H1 (cell line): ENCODE data around the gene PPAN. TPM values are rescaled to one million over a fixed set of nuclear protein-coding genes. Genes with fewer than 3 reads are reported as not detected.

Source experiments
- CTCF ChIA-PET: fragments of 300-600 bp; sonication (Branson Sonifier 250); formaldehyde crosslinking; loops from one replicate; lab custom pipeline; 2021; ENCODE audit not compliant: partially characterized antibody; lab: Charles Lee
- POLR2A ChIA-PET: fragments of 300-600 bp; sonication (Branson Sonifier 250); formaldehyde crosslinking; loops from one replicate; lab custom pipeline; 2021; ENCODE audit warnings: inconsistent platforms; ENCODE audit not compliant: partially characterized antibody; lab: Charles Lee
- DNase-seq, 2 experiments: peaks; one replicate each; pipeline versions ENCODE4 v3.0.0 to v3.0.0-alpha.2; 2010 to 2022; ENCODE audit warnings: low spot score in 2 of 2, low read depth in 1 of 2, mixed read lengths in 1 of 2
- FAIRE-seq: peaks from 2 replicates; lab custom pipeline; 2011; peaks lifted over from hg19 to GRCh38; lab: Jason Lieb, UNC
- H2AFZ ChIP-seq: 2 replicates; pipeline ENCODE4 v1.8.1; 2012; ENCODE audit warnings: low read length, inconsistent platforms
- H2AK5ac ChIP-seq: 2 replicates; pipeline ENCODE4 v1.6.1; 2013; ENCODE audit warnings: low read depth, low read length
- H2BK120ac ChIP-seq: replicated peaks from 2 replicates; pipeline ENCODE3; 2013; ENCODE audit warnings: low read depth, low read length, inconsistent platforms
- H2BK12ac ChIP-seq: 2 replicates; pipeline ENCODE4 v1.6.1; 2013; ENCODE audit warnings: low read depth, low read length
- H2BK15ac ChIP-seq: 2 replicates; pipeline ENCODE4 v1.6.1; 2013; ENCODE audit warnings: low read length
- H2BK20ac ChIP-seq: 2 replicates; pipeline ENCODE4 v1.6.1; 2013; ENCODE audit warnings: low read length
- H2BK5ac ChIP-seq: 2 replicates; pipeline ENCODE4 v1.6.1; 2013; ENCODE audit warnings: low read depth, low read length
- H3K14ac ChIP-seq: 2 replicates; pipeline ENCODE4 v1.6.1; 2013; ENCODE audit warnings: inconsistent platforms; ENCODE audit not compliant: insufficient read length
- H3K18ac ChIP-seq: 2 replicates; pipeline ENCODE4 v1.6.1; 2013; ENCODE audit warnings: low read length; ENCODE audit errors: extremely low read depth
- H3K23ac ChIP-seq: 2 replicates; pipeline ENCODE4 v1.6.1; 2013; ENCODE audit warnings: inconsistent platforms; ENCODE audit not compliant: insufficient read length
- H3K23me2 ChIP-seq: 2 replicates; pipeline ENCODE4 v1.6.1; 2013; ENCODE audit warnings: low read depth, low read length
- H3K27ac ChIP-seq: 2 replicates; pipeline ENCODE4 v1.6.1; 2011; ENCODE audit warnings: low read depth, low read length, inconsistent platforms
- H3K27me3 ChIP-seq, 4 experiments: replicated peaks in 1 of 4; 1 replicate in 1 of 4; 2 replicates in 3 of 4; pipeline versions ENCODE4 v1.6.1 to v1.8.1; 2011 to 2013; ENCODE audit warnings: low read length in 3 of 4, mild to moderate bottlenecking in 3 of 4, inconsistent platforms in 2 of 4, mixed read lengths in 2 of 4, moderate library complexity in 1 of 4; ENCODE audit not compliant: control insufficient read depth in 3 of 4, insufficient read depth in 3 of 4; ENCODE audit errors: extremely low read depth in 1 of 4
- H3K36me3 ChIP-seq, 4 experiments: 2 replicates each; pipeline versions ENCODE4 v1.6.1 to v1.8.1; 2011 to 2013; ENCODE audit warnings: mild to moderate bottlenecking in 4 of 4, low read length in 3 of 4, moderate library complexity in 2 of 4, control low read depth in 1 of 4, inconsistent platforms in 1 of 4; ENCODE audit not compliant: insufficient read depth in 4 of 4, control insufficient read depth in 2 of 4
- H3K4ac ChIP-seq: replicated peaks from 2 replicates; pipeline ENCODE3; 2013; ENCODE audit warnings: low read length, low read depth, mixed read lengths, inconsistent platforms; ENCODE audit not compliant: insufficient read length
- H3K4me1 ChIP-seq, 4 experiments: replicated peaks in 1 of 4; 1 replicate in 1 of 4; 2 replicates in 3 of 4; pipeline versions ENCODE4 v1.6.1 to v1.8.1; 2011 to 2013; ENCODE audit warnings: low read length in 3 of 4, inconsistent platforms in 2 of 4, mixed read lengths in 1 of 4; ENCODE audit not compliant: insufficient read depth in 4 of 4, control insufficient read depth in 3 of 4
- H3K4me2 ChIP-seq, 2 experiments: 2 replicates each; pipeline versions ENCODE4 v1.6.1 to v1.8.1; 2011 to 2013; ENCODE audit warnings: low read depth in 2 of 2, low read length in 2 of 2, control low read depth in 1 of 2, inconsistent platforms in 1 of 2, mild to moderate bottlenecking in 1 of 2; ENCODE audit not compliant: insufficient read depth in 1 of 2
- H3K4me3 ChIP-seq, 4 experiments: fragments of 200-600, 300-600 bp in 1 of 4; sonication (generic), shearing (Covaris generic), sonication (Bioruptor Twin) in 1 of 4; 2 replicates each; pipeline versions ENCODE4 v1.5.1 to v1.8.1; 2011 to 2016; ENCODE audit warnings: low read length in 4 of 4, low read depth in 3 of 4, control low read depth in 2 of 4, inconsistent platforms in 2 of 4, mild to moderate bottlenecking in 2 of 4, mixed read lengths in 1 of 4, moderate library complexity in 1 of 4; ENCODE audit not compliant: insufficient read depth in 2 of 4; ENCODE audit errors: extremely low read depth in 1 of 4
- H3K56ac ChIP-seq: replicated peaks from 2 replicates; pipeline ENCODE3; 2013; ENCODE audit warnings: low read depth, mild to moderate bottlenecking, mixed read lengths, low read length, inconsistent platforms; ENCODE audit not compliant: insufficient read length
- H3K79me1 ChIP-seq: 2 replicates; pipeline ENCODE4 v1.6.1; 2013; ENCODE audit warnings: low read depth, low read length, control low read depth
- H3K79me2 ChIP-seq, 2 experiments: 2 replicates each; pipeline versions ENCODE4 v1.6.1 to v1.8.1; 2012 to 2013; ENCODE audit warnings: low read length in 2 of 2, mild to moderate bottlenecking in 2 of 2, inconsistent platforms in 1 of 2; ENCODE audit not compliant: insufficient read depth in 2 of 2, control insufficient read depth in 1 of 2
- H3K9ac ChIP-seq, 4 experiments: replicated peaks in 1 of 4; 1 replicate in 1 of 4; 2 replicates in 3 of 4; pipeline versions ENCODE4 v1.6.1 to v1.8.1; 2011 to 2013; ENCODE audit warnings: low read depth in 3 of 4, low read length in 3 of 4, control low read depth in 2 of 4, mild to moderate bottlenecking in 2 of 4, moderate library complexity in 2 of 4, inconsistent platforms in 1 of 4; ENCODE audit errors: extremely low read depth in 1 of 4
- H3K9me3 ChIP-seq, 2 experiments: 2 replicates each; pipeline versions ENCODE4 v1.6.1 to v1.8.1; 2012 to 2013; ENCODE audit warnings: mild to moderate bottlenecking in 2 of 2, moderate library complexity in 2 of 2, control low read depth in 1 of 2, inconsistent platforms in 1 of 2, low read depth in 1 of 2, low read length in 1 of 2, mixed read lengths in 1 of 2; ENCODE audit not compliant: insufficient read depth in 2 of 2
- H4K20me1 ChIP-seq, 2 experiments: replicated peaks in 1 of 2; 2 replicates each; pipeline versions ENCODE3 to v1.8.1; 2011 to 2013; ENCODE audit warnings: inconsistent platforms in 2 of 2, low read length in 2 of 2, mild to moderate bottlenecking in 1 of 2; ENCODE audit not compliant: insufficient read depth in 2 of 2, control insufficient read depth in 1 of 2
- H4K5ac ChIP-seq: 2 replicates; pipeline ENCODE4 v1.6.1; 2013; ENCODE audit warnings: low read length, low read depth, mixed read lengths, inconsistent platforms; ENCODE audit not compliant: insufficient read length
- H4K8ac ChIP-seq: 2 replicates; pipeline ENCODE4 v1.8.0; 2013; ENCODE audit warnings: mild to moderate bottlenecking, moderate library complexity, low read length, inconsistent platforms; ENCODE audit not compliant: insufficient read depth; ENCODE audit errors: extremely low read depth
- H4K91ac ChIP-seq: replicated peaks from 2 replicates; pipeline ENCODE3; 2013; ENCODE audit warnings: low read length, mixed read lengths, inconsistent platforms; ENCODE audit not compliant: insufficient read length
- POLR2AphosphoS5 ChIP-seq: IDR thresholded peaks from 2 replicates; pipeline ENCODE4 v1.6.1; 2011; ENCODE audit warnings: low read depth, low read length
- SIRT6 ChIP-seq: IDR thresholded peaks from one replicate; pipeline ENCODE4 v1.7.1; 2012; ENCODE audit warnings: low read length, inconsistent platforms
- WGBS, 2 experiments: shearing (Covaris generic) in 1 of 2; methylation state at CpG; one replicate each; pipeline versions ENCODE4 v1.1.6 to v1.1.7; 2013 to 2015; ENCODE audit warnings: low lambda C conversion rate in 2 of 2, mixed read lengths in 2 of 2, inconsistent platforms in 1 of 2, low coverage in 1 of 2, missing lambda C conversion rate in 1 of 2; ENCODE audit not compliant: insufficient replicate concordance in 2 of 2, insufficient coverage in 1 of 2, insufficient read length in 1 of 2; ENCODE audit errors: extremely low coverage in 1 of 2, missing lambda C conversion rate in 1 of 2; 5-methylcytosine and 5-hydroxymethylcytosine counted together
- polyA plus RNA-seq, 7 experiments: library from polyadenylated mRNA; depleted of rRNA in 3 of 7; stranded (reverse) in 5 of 7; unstranded in 2 of 7; fragments of >200 nt in 5 of 7; fragments of 200-250 nt in 2 of 7; gene quantifications; 1 replicate in 5 of 7; 2 replicates in 1 of 7; 4 replicates in 1 of 7; pipeline versions ENCODE4 v1.2.1 to v1.2.3, GENCODE V29; 2011 to 2013; ENCODE audit warnings: missing spikeins in 2 of 7, mixed read lengths in 2 of 7
- total RNA-seq: library from RNA; stranded (reverse); fragmentation: NEBNext Ultra II Directional; extraction: Animal tissue kit (Norgen Biotek cat#: 25700); gene quantifications from 2 replicates; pipeline ENCODE4 v1.2.1, GENCODE V29; 2021
- TF ChIP-seq, protein P1 (sequence below): IDR thresholded peaks from 2 replicates; pipeline ENCODE4 v1.6.1; 2011; ENCODE audit warnings: low read length, improper control_type of control experiment

PPAN gene
- total and polyA plus RNA-seq, 2 of the 8 experiments (the other 6 are each of a cell fraction or from before 2014, with no cell fraction given) = 48.8 to 74.4 TPM

DNA sequence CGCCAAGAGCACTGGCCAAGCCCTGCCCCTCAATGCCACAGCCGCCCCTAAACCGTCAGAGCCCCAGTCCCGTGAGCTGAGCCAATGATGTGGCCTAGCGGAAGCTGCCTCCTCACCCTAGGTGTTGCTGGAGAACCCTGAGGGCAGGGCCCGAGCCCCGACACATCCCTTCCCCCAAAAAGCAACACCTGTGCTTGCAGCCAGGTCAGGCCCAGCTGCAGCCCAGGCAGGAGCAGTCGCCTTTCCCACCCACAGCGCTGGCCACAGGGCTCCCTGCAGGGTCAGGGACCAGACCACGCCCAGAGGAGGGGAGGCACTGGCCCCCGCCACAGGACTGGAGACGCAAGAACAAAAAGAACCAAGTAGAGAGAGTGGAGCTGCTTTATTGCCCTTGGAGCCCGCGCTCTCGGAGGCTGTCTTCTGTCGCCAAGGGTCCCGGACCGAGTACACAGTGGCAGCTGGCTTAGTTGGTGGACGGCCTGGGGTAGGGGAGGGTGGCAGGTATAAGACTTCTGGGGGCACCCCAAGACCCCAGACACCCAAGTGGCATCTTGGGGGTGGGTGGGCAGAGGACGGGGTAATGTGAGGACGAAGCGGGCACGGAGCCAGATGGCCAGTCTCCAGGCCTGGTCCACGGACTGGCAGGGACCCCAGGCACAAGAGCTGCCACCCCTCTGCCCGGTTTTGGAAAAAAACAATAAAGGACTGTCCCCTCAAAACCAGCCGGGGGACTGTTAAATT is 8.7 kb downstream of the PPAN start:
- peaks cover 5% of the 10 kb centered on the region for H3K23me2 ChIP-seq

More for the DNA sequence above, 8.7 kb downstream of the PPAN start:
- Histone ChIP-seq H3K4me1 (peaks cover 0 to 7% (median 1%) of the 10 kb centered on the region in 4 experiments; a peak in 2 of 7 replicates), H3K4ac (no peak overlapping the region), H2BK120ac (no peak overlapping the region), H3K79me2 (peaks cover 0 to 12% of the 10 kb centered on the region in 2 experiments; a peak in 2 of 4 replicates), H3K56ac (no peak overlapping the region)
- peak; percentile 6; the same call in 1 of the 2 replicates for TF ChIP-seq POLR2AphosphoS5
- TF ChIP-seq SIRT6 = no peak
- TF ChIP-seq, protein P1, sequence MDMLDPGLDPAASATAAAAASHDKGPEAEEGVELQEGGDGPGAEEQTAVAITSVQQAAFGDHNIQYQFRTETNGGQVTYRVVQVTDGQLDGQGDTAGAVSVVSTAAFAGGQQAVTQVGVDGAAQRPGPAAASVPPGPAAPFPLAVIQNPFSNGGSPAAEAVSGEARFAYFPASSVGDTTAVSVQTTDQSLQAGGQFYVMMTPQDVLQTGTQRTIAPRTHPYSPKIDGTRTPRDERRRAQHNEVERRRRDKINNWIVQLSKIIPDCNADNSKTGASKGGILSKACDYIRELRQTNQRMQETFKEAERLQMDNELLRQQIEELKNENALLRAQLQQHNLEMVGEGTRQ = peak; percentile 23; the same call in 1 of the 2 replicates
- TF ChIP-seq, all 59 proteins: peak for 2
- Histone ChIP-seq H3K23ac (no peak overlapping the region), H3K18ac (no peak overlapping the region), H4K20me1 (peaks cover 16 to 28% of the 10 kb centered on the region in 2 experiments), H3K9ac (no peak overlapping the region), H3K27ac (0 out of 2 replicates have a peak overlapping the region, but pooled peaks have one; percentile 29), H2BK15ac (no peak overlapping the region), H3K9me3 (no peaks in the 10 kb centered on the region), H2AK5ac (no peak overlapping the region), H3K4me2 (no peak overlapping the region), H2BK5ac (no peak overlapping the region), H2BK20ac (no peak overlapping the region), H4K5ac (no peak overlapping the region), H3K4me3 (no peak overlapping the region), H2BK12ac (no peak overlapping the region), H3K14ac (no peak overlapping the region), H3K79me1 (0 out of 2 replicates have a peak, but pooled peaks cover 2% of the 10 kb centered on the region), H3K27me3 (no peaks in the 10 kb centered on the region), H4K8ac (peak overlapping the region; percentile 76; the same call in 1 of the 2 replicates), H4K91ac (no peak overlapping the region), H3K36me3 (peaks cover 34 to 55% (median 45%) of the 10 kb centered on the region in 4 experiments), H2AFZ (no peak overlapping the region)
- 86% methylated on average over 19 of the region's 26 CpGs; no CpG with 5 or more reads in 1 of the 2 experiments for WGBS, 2 experiments
- no peak for FAIRE-seq
- DNase-seq = no peak
- CTCF ChIA-PET = interaction anchor here (0.9 to 5.0 kb wide), 8 partner anchors 11 to 183 kb away, joined by 3 to 42 read pairs (median 7); partner anchors contain the start of gene ANGPTL6
- POLR2A ChIA-PET = interaction anchor here (0.6 to 29.1 kb wide), 19 partner anchors 5 to 222 kb away, joined by 3 to 412 read pairs (median 3); partner anchors contain the start of genes ANGPTL6, DNMT1, EIF3G and ICAM4
